Fibroblast of villous mesenchyme (primary cell): ENCODE data around the gene ZDHHC7. TPM values are rescaled to one million over a fixed set of nuclear protein-coding genes. Genes with fewer than 3 reads are reported as not detected.

Experiments
- DNase-seq: peaks from one replicate; pipeline ENCODE4 v3.0.0-alpha.2; 2010; ENCODE audit warnings: low read depth
- H3K4me3 ChIP-seq: 2 replicates; pipeline ENCODE4 v1.5.1; 2011; ENCODE audit warnings: low read depth, mild to moderate bottlenecking, low read length
- total RNA-seq: library from RNA; depleted of rRNA; stranded (reverse); fragments of >200 nt; gene quantifications from 2 replicates; pipeline ENCODE4 v1.2.3, GENCODE V29; 2012
- TF ChIP-seq, protein P1 (sequence below): IDR thresholded peaks from 2 replicates; pipeline ENCODE4 v1.5.1; 2012; ENCODE audit warnings: low read depth, mild to moderate bottlenecking, low read length; ENCODE audit not compliant: insufficient read depth

The ZDHHC7 gene
- total RNA-seq, 1 donor, result 164 TPM

DNA sequence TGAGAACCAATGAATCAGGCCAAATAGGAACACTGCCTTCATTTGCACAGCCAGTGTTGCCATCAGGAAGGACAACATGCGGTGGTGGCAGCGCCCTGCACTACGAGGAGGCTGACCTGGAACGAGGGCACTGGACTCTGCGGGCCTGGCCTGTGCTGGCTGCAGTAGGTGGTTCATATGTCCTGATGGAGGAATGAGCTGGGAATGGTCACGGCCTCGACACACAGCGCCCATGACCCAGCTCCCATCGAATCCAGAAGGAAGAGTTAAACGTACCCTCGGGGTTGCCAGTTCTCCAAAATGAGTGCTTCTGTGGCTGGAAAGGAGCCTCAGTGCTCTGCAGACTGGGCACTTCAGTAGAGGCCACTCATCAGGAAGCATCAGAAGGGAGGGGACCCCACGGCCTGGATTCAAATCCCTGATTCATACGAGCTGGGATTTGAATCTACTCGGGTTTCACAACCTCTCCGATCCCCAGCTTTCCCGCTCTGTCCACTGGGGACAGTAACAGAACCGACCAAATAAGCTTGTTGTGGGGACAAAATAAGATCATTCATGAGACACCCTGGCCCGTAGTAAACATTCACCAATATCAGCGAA, 85.5 kb downstream of the ZDHHC7 start:
- no peak for DNase-seq
- TF ChIP-seq, protein P1, sequence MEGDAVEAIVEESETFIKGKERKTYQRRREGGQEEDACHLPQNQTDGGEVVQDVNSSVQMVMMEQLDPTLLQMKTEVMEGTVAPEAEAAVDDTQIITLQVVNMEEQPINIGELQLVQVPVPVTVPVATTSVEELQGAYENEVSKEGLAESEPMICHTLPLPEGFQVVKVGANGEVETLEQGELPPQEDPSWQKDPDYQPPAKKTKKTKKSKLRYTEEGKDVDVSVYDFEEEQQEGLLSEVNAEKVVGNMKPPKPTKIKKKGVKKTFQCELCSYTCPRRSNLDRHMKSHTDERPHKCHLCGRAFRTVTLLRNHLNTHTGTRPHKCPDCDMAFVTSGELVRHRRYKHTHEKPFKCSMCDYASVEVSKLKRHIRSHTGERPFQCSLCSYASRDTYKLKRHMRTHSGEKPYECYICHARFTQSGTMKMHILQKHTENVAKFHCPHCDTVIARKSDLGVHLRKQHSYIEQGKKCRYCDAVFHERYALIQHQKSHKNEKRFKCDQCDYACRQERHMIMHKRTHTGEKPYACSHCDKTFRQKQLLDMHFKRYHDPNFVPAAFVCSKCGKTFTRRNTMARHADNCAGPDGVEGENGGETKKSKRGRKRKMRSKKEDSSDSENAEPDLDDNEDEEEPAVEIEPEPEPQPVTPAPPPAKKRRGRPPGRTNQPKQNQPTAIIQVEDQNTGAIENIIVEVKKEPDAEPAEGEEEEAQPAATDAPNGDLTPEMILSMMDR, result no peak
- no peak overlapping the region for H3K4me3 ChIP-seq

GRCh38 chr16:84925092-84925772, 86.1 kb downstream of the ZDHHC7 start:
- DNase-seq, result peak; percentile 51

GRCh38 chr16:84924331-84925091, 86.8 kb downstream of the ZDHHC7 start:
- TF ChIP-seq, protein P1, result no peak
- no peak overlapping the region for H3K4me3 ChIP-seq
- DNase-seq, result peak; percentile 60

More at GRCh38 chr16:84925092-84925772, 86.1 kb downstream of the ZDHHC7 start:
- H3K4me3 ChIP-seq, result no peak overlapping the region
- TF ChIP-seq, protein P1, result peak; percentile 87

Other genes with a start within 250 kb of the ZDHHC7 start
- 44.0 and 87.3 TPM in 2 replicates for gene CRISPLD2, start 191.6 kb downstream of the ZDHHC7 start, total RNA-seq
- 17.7 and 26.3 TPM in 2 replicates for gene KIAA0513, start 16.3 kb upstream of the ZDHHC7 start, total RNA-seq
- gene CIBAR2, start 100.9 kb upstream of the ZDHHC7 start, total RNA-seq, result not detected in 2 replicates